ENCODE data around the gene CASZ1.

DNA sequence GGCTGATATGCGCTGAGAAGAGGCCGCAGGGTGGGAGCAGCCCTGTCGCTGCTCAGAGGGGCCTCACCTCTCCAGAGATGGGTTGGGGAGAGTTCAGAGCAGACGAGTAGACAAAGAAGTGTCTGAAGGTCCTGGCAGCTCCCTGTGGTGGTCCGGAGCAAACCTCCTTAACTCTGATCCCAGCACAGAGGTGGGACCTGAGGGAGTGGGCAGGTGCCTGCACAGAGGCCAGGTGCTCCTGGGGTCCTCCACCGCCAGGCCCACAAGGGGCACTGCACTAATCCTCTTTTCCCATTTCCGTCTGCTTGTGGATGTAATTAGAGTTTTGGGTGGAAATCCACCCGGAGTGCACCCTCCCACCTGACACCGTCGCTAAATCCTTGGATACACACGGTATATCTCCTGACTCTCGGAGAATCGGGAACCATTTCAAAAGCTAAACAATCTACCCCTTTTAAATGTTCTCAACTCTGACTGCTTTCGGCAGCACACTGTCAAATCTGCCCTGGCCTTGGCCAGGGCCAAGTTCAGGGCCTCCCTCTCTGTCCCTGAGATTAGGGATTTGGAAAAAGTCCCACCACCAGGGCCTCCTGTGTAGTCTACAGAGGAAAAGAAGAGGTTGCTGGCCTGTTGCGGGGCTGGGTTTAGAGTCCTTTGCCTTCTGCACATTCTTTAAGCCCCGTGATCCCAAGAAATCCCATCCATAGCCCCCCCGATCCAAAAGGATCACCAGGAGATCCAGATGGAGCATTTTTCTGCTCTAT is 22.4 kb downstream of the CASZ1 start:
- TF ChIP-seq CTCF (IDR thresholded peaks at IDR 0.05) (no peak), POLR2A (IDR thresholded peaks at IDR 0.05) (no peak)

Data from thyroid gland (tissue), 4 donors.